Stimulated activated naive B cell treated with anti-CD40 and anti-IgM and Interleukin-4, amounts not matched to agents 10 μg/mL and 1 μg/mL and 100 μg/mL, for 72 hours (primary cell): ENCODE data around the gene AP4E1.
A peak's percentile ranks its signal among the peaks of the same experiment; 100 is the strongest.
"Not testable (repeated sequence)": the region's sequence is repeated elsewhere in the genome, so short reads cannot be mapped to it uniquely, and the experiment has no call there.

ENCODE experiments used
- ATAC-seq, 2 donors: fragments of 150-1000 bp; cut with Tn5 transposase; replicated peaks; 2 replicates each; pipeline ENCODE4 v1.10.0; 2021; ENCODE audit warnings: moderate library complexity in 1 of 2
- DNase-seq: peaks from one replicate; pipeline ENCODE4 v3.0.0; 2021
- H3K27ac Mint-ChIP-seq: one replicate; pipeline ENCODE4 v1.8.0; 2022; ENCODE audit warnings: mild to moderate bottlenecking, mixed read lengths
- H3K27me3 Mint-ChIP-seq, 2 donors: one replicate each; pipeline ENCODE4 v1.8.0; 2022; ENCODE audit warnings: mixed read lengths in 2 of 2
- H3K36me3 Mint-ChIP-seq, 2 donors: one replicate each; pipeline ENCODE4 v1.8.0; 2022; ENCODE audit warnings: mixed read lengths in 2 of 2, mild to moderate bottlenecking in 1 of 2
- H3K4me1 Mint-ChIP-seq, 2 donors: one replicate each; pipeline ENCODE4 v1.8.0; 2022; ENCODE audit warnings: mixed read lengths in 2 of 2, mild to moderate bottlenecking in 1 of 2
- H3K4me3 Mint-ChIP-seq, 2 donors: one replicate each; pipeline ENCODE4 v1.8.0; 2022; ENCODE audit warnings: mild to moderate bottlenecking in 2 of 2, mixed read lengths in 2 of 2, moderate library complexity in 1 of 2
- H3K9me3 Mint-ChIP-seq, 2 donors: one replicate each; pipeline ENCODE4 v1.8.0; 2022; ENCODE audit warnings: mixed read lengths in 2 of 2, mild to moderate bottlenecking in 1 of 2

Gene AP4E1

GRCh38 chr15:50880651-50881114 lies 27.8 kb upstream of the AP4E1 start:
- ATAC-seq (peak in 1 of 2 donors; percentile 23), DNase-seq (no peak)
- Mint-ChIP-seq H3K9me3 (no peaks in the 10 kb centered on the region), H3K27ac (peak overlapping the region; percentile 25), H3K36me3 (no peaks in the 10 kb centered on the region), H3K4me3 (no peak overlapping the region), H3K27me3 (no peaks in the 10 kb centered on the region), H3K4me1 (peaks cover 35 to 48% of the 10 kb centered on the region in 2 donors)

- no peak for ATAC-seq
- no peak overlapping the region for H3K4me3 Mint-ChIP-seq
These were observed 27.1 kb upstream of the AP4E1 start for GRCh38 chr15:50881121-50882048.

GRCh38 chr15:50883903-50884302 lies 24.6 kb upstream of the AP4E1 start:
- Mint-ChIP-seq H3K27ac (no peak overlapping the region), H3K27me3 (no peaks in the 10 kb centered on the region), H3K4me1 (peaks cover 31 to 43% of the 10 kb centered on the region in 2 donors), H3K9me3 (no peaks in the 10 kb centered on the region), H3K4me3 (no peak overlapping the region), H3K36me3 (peaks cover 2 to 3% of the 10 kb centered on the region in 2 donors)
- DNase-seq (peak; percentile 32), ATAC-seq (peak; percentile 45 to 53)

More at GRCh38 chr15:50881121-50882048, 27.1 kb upstream of the AP4E1 start:
- H3K27ac Mint-ChIP-seq = peak overlapping the region; percentile 25
- H3K27me3 Mint-ChIP-seq = no peaks in the 10 kb centered on the region
- no peak for DNase-seq
- no peaks in the 10 kb centered on the region for H3K9me3 Mint-ChIP-seq
- no peaks in the 10 kb centered on the region for H3K36me3 Mint-ChIP-seq
- peaks cover 38 to 51% of the 10 kb centered on the region in 2 donors for H3K4me1 Mint-ChIP-seq

GRCh38 chr15:50884540-50884939 lies 23.9 kb upstream of the AP4E1 start:
- no peak for ATAC-seq
- H3K27me3 Mint-ChIP-seq = no peaks in the 10 kb centered on the region
- no peak overlapping the region for H3K27ac Mint-ChIP-seq
- peaks cover 28 to 39% of the 10 kb centered on the region in 2 donors for H3K4me1 Mint-ChIP-seq
- H3K4me3 Mint-ChIP-seq = no peak overlapping the region
- no peaks in the 10 kb centered on the region for H3K9me3 Mint-ChIP-seq
- no peak for DNase-seq
- peaks cover 3 to 7% of the 10 kb centered on the region in 2 donors for H3K36me3 Mint-ChIP-seq

GRCh38 chr15:50886139-50886467 lies 22.4 kb upstream of the AP4E1 start:
- no peak for DNase-seq
- H3K4me1 Mint-ChIP-seq = peaks cover 25 to 35% of the 10 kb centered on the region in 2 donors
- peaks cover 14 to 17% of the 10 kb centered on the region in 2 donors for H3K36me3 Mint-ChIP-seq
- H3K9me3 Mint-ChIP-seq = peaks cover 0 to 3% of the 10 kb centered on the region in 2 donors
- no peak overlapping the region for H3K4me3 Mint-ChIP-seq
- no peak for ATAC-seq
- no peaks in the 10 kb centered on the region for H3K27me3 Mint-ChIP-seq
- H3K27ac Mint-ChIP-seq = no peak overlapping the region

- Mint-ChIP-seq H3K36me3 (peaks cover 15 to 18% of the 10 kb centered on the region in 2 donors), H3K27ac (no peak overlapping the region), H3K9me3 (peaks cover 0 to 4% of the 10 kb centered on the region in 2 donors), H3K27me3 (no peaks in the 10 kb centered on the region), H3K4me1 (peaks cover 21 to 30% of the 10 kb centered on the region in 2 donors), H3K4me3 (no peak overlapping the region)
- DNase-seq = no peak
- no peak for ATAC-seq
These were observed 21.7 kb upstream of the AP4E1 start for GRCh38 chr15:50886611-50887345.

GRCh38 chr15:50888054-50888453 lies 20.4 kb upstream of the AP4E1 start:
- Mint-ChIP-seq H3K9me3 (peaks cover 0 to 4% of the 10 kb centered on the region in 2 donors), H3K4me3 (no peak overlapping the region), H3K27ac (no peak overlapping the region), H3K36me3 (peaks cover 15 to 19% of the 10 kb centered on the region in 2 donors), H3K27me3 (no peaks in the 10 kb centered on the region), H3K4me1 (peaks cover 21 to 30% of the 10 kb centered on the region in 2 donors)
- no peak for DNase-seq
- ATAC-seq = no peak

- no peak overlapping the region for H3K27ac Mint-ChIP-seq
- ATAC-seq (no peak), DNase-seq (no peak)
- H3K9me3 Mint-ChIP-seq = peaks cover 8 to 12% of the 10 kb centered on the region in 2 donors
- no peak overlapping the region for H3K4me3 Mint-ChIP-seq
- peaks cover 25 to 29% of the 10 kb centered on the region in 2 donors for H3K36me3 Mint-ChIP-seq
- peaks cover 12 to 15% of the 10 kb centered on the region in 2 donors for H3K4me1 Mint-ChIP-seq
- no peaks in the 10 kb centered on the region for H3K27me3 Mint-ChIP-seq
These were observed 18.9 kb upstream of the AP4E1 start for GRCh38 chr15:50889589-50889988.

GRCh38 chr15:50890751-50891150 lies 17.7 kb upstream of the AP4E1 start:
- peaks cover 8 to 12% of the 10 kb centered on the region in 2 donors for H3K9me3 Mint-ChIP-seq
- H3K4me1 Mint-ChIP-seq = peaks cover 3 to 5% of the 10 kb centered on the region in 2 donors
- no peak overlapping the region for H3K27ac Mint-ChIP-seq
- peaks cover 25 to 29% of the 10 kb centered on the region in 2 donors for H3K36me3 Mint-ChIP-seq
- DNase-seq (no peak), ATAC-seq (no peak)
- H3K4me3 Mint-ChIP-seq = no peak overlapping the region
- H3K27me3 Mint-ChIP-seq = no peaks in the 10 kb centered on the region

- Mint-ChIP-seq H3K4me1 (peaks cover 0 to 2% of the 10 kb centered on the region in 2 donors), H3K27ac (no peak overlapping the region), H3K9me3 (peaks cover 8 to 12% of the 10 kb centered on the region in 2 donors), H3K4me3 (no peak overlapping the region), H3K27me3 (no peaks in the 10 kb centered on the region), H3K36me3 (peaks cover 26 to 31% of the 10 kb centered on the region in 2 donors)
- DNase-seq (no peak), ATAC-seq (no peak)
These were observed 17.3 kb upstream of the AP4E1 start for GRCh38 chr15:50891159-50891558.

GRCh38 chr15:50893976-50894375 lies 14.5 kb upstream of the AP4E1 start:
- no peaks in the 10 kb centered on the region for H3K4me1 Mint-ChIP-seq
- ATAC-seq (no peak), DNase-seq (no peak)
- H3K27ac Mint-ChIP-seq = no peak overlapping the region
- H3K4me3 Mint-ChIP-seq = no peak overlapping the region
- H3K27me3 Mint-ChIP-seq = no peaks in the 10 kb centered on the region
- peaks cover 23 to 29% of the 10 kb centered on the region in 2 donors for H3K36me3 Mint-ChIP-seq
- peaks cover 8 to 12% of the 10 kb centered on the region in 2 donors for H3K9me3 Mint-ChIP-seq

- H3K4me3 Mint-ChIP-seq, ATAC-seq, H3K27ac Mint-ChIP-seq, H3K27me3 Mint-ChIP-seq, H3K4me1 Mint-ChIP-seq, H3K9me3 Mint-ChIP-seq, DNase-seq, H3K36me3 Mint-ChIP-seq: not testable (repeated sequence)
These were observed 7.1 kb upstream of the AP4E1 start for GRCh38 chr15:50901390-50901789.

- DNase-seq (no peak), ATAC-seq (no peak)
- Mint-ChIP-seq H3K27ac (no peak overlapping the region), H3K4me1 (peaks cover 4 to 8% of the 10 kb centered on the region in 2 donors), H3K27me3 (no peaks in the 10 kb centered on the region), H3K4me3 (no peak overlapping the region), H3K9me3 (no peaks in the 10 kb centered on the region), H3K36me3 (peaks cover 3% of the 10 kb centered on the region in 2 donors)
These were observed 4.3 kb upstream of the AP4E1 start for GRCh38 chr15:50904211-50904610.

- Mint-ChIP-seq H3K4me3 (no peak overlapping the region), H3K27ac (no peak overlapping the region), H3K4me1 (peaks cover 5 to 12% of the 10 kb centered on the region in 2 donors), H3K36me3 (peaks cover 3% of the 10 kb centered on the region in 2 donors), H3K9me3 (no peaks in the 10 kb centered on the region), H3K27me3 (no peaks in the 10 kb centered on the region)
- ATAC-seq (no peak), DNase-seq (no peak)
These were observed 3.4 kb upstream of the AP4E1 start for GRCh38 chr15:50905055-50905454.
